ENCODE measurements around the gene SYF2. TPM values are rescaled to one million over a fixed set of nuclear protein-coding genes. Genes with fewer than 3 reads are reported as not detected.

The SYF2 gene
- total RNA-seq: 34.3 and 38.1 TPM in 2 replicates

GRCh38 chr1:25232027-25232865 is at the start of gene SYF2:
SYF2 (minus strand) TSS chr1:25232502; CDS start chr1:25232467, 35 bp downstream.

GRCh38 chr1:25272238-25272637 is 39.9 kb upstream of the SYF2 start, which contains the start of gene RHD:
RHD (plus strand) TSS chr1:25272509; CDS start chr1:25272548, 39 bp downstream.

DNA sequence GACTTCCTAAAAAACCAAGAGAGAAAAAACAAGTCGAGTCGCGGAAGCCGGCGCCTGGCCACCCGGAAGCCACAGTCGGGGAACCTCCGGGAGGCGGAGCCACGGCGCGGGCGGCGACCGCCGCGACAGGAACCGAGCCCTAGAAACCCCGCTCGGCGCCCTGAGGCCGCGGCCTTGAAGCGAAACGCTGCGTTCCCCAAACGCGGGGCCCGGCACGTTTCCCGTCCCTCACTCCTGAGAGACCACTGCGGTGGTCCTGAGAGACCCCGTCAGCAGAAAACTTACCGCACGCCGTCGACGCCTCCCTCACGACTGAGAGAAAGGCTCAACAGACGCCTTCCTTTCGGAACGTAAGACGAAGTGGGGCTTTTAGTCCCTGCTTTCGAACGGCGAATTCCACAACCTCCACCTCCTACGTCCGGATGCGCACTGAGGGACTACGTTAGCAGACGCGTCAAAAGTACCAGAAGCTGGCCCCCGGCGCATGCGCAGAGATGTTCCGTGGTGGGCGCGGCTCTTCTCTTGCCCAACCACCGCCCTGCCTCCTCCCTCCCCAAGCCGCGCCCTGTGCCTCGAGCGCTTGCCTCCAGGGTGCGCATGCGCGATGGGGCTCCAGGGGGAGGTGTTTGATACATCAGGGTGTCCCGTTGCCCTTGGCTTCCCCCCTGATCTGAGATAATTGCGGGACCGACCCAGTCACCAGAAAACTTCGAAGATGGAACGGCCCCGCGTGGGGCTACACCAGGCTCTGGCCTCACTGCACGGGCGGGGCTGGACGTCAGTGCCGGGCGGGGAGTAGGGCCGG is 14.9 kb upstream of the SYF2 start, which contains the start of gene RSRP1:
Gene RSRP1, minus strand, starts transcription at position 431 of the 805 bp plus-strand sequence. CDS start 491 bp downstream, outside the sequence.

Other genes starting within 250 kb of the SYF2 start
- gene RSRP1, start 15.0 kb upstream of the SYF2 start, total RNA-seq: 76.4 and 123 TPM in 2 replicates
- gene RHD, start 40.0 kb upstream of the SYF2 start, total RNA-seq: not detected in 2 replicates
- gene TMEM50A, start 105.8 kb upstream of the SYF2 start, total RNA-seq: 130 and 134 TPM in 2 replicates
- gene RHCE, start 188.3 kb upstream of the SYF2 start, total RNA-seq: 0.33 TPM in 1 of 2 replicates, not detected in the other
- gene MACO1, start 198.4 kb upstream of the SYF2 start, total RNA-seq: 25.8 and 29.2 TPM in 2 replicates